Left ventricle myocardium superior (tissue), 1 donor: ENCODE data around the gene XYLT1. TPM values are rescaled to one million over a fixed set of nuclear protein-coding genes. Genes with fewer than 3 reads are reported as not detected.

Experiments used
- ATAC-seq: fragments of 200-7000 bp; cut with Tn5 transposase; one replicate; pipeline ENCODE4 v1.9.1; 2020; ENCODE audit warnings: mild to moderate bottlenecking, moderate library complexity
- DNase-seq: peaks from one replicate; pipeline ENCODE4 v3.0.0-alpha.2; 2020
- intact Hi-C: fragments of 100-400 bp; cut with micrococcal nuclease; formaldehyde crosslinking; loops from one replicate; pipeline ENCODE4 v1.11.0; 2022
- total RNA-seq: library from RNA; stranded (reverse); fragmentation: NEBNext Ultra II Directional; extraction: Animal tissue kit (Norgen Biotek cat#: 25700); gene quantifications from one replicate; pipeline ENCODE4 v1.2.1, GENCODE V29; 2021
- donor health status: DM: no; HTN: yes; CAD: no; lungs with severe emphysema.

XYLT1 gene
- total RNA-seq, 1 donor from 2014 or later = 1.6 TPM

- intact Hi-C loops = no loop called here
- ATAC-seq (no peak), DNase-seq (no peak)
These were observed 32.8 kb downstream of the XYLT1 start for GRCh38 chr16:17437981-17438380.

GRCh38 chr16:17437127-17437720, 33.5 kb downstream of the XYLT1 start:
- ATAC-seq = peak; percentile 26
- intact Hi-C loops = no loop called here
- DNase-seq = no peak

- intact Hi-C loops = no loop called here
- DNase-seq = no peak
- ATAC-seq = no peak
These were observed 35.4 kb downstream of the XYLT1 start for GRCh38 chr16:17435318-17435717.

- intact Hi-C loops = no loop called here
- peak; percentile 41 for DNase-seq
- peak; percentile 91 for ATAC-seq
These were observed 36.9 kb downstream of the XYLT1 start for GRCh38 chr16:17433577-17434451.

- ATAC-seq = peak; percentile 64
- intact Hi-C loops = no loop called here
- DNase-seq = no peak
These were observed 37.7 kb downstream of the XYLT1 start for GRCh38 chr16:17432901-17433576.

- ATAC-seq = no peak
- no peak for DNase-seq
- intact Hi-C loops = no loop called here
These were observed 38.7 kb downstream of the XYLT1 start for GRCh38 chr16:17431968-17432625.

- ATAC-seq = no peak
- intact Hi-C loops = no loop called here
- no peak for DNase-seq
These were observed 39.7 kb downstream of the XYLT1 start for GRCh38 chr16:17431012-17431411.

- intact Hi-C loops = no loop called here
- ATAC-seq (no peak), DNase-seq (no peak)
These were observed 44.3 kb downstream of the XYLT1 start for GRCh38 chr16:17426451-17426850.

- DNase-seq = no peak
- ATAC-seq = no peak
- intact Hi-C loops = no loop called here
These were observed 46.0 kb downstream of the XYLT1 start for GRCh38 chr16:17424771-17425170.

- intact Hi-C loops = no loop called here
- DNase-seq (no peak), ATAC-seq (no peak)
These were observed 47.5 kb downstream of the XYLT1 start for GRCh38 chr16:17423221-17423620.

- no peak for DNase-seq
- no peak for ATAC-seq
- intact Hi-C loops = no loop called here
These were observed 49.9 kb downstream of the XYLT1 start for GRCh38 chr16:17420816-17421215.

GRCh38 chr16:17419266-17419665, 51.5 kb downstream of the XYLT1 start:
- no peak for DNase-seq
- ATAC-seq = no peak
- intact Hi-C loops = no loop called here

GRCh38 chr16:17417740-17418139, 53.0 kb downstream of the XYLT1 start:
- intact Hi-C loops = no loop called here
- no peak for ATAC-seq
- DNase-seq = no peak

GRCh38 chr16:17416461-17417311, 54.1 kb downstream of the XYLT1 start:
- DNase-seq (peak; percentile 36), ATAC-seq (peak; percentile 77)
- intact Hi-C loops = no loop called here

GRCh38 chr16:17414916-17415315, 55.8 kb downstream of the XYLT1 start:
- no peak for DNase-seq
- ATAC-seq = no peak
- intact Hi-C loops = no loop called here

GRCh38 chr16:17414421-17414820, 56.3 kb downstream of the XYLT1 start:
- intact Hi-C loops = no loop called here
- no peak for ATAC-seq
- DNase-seq = no peak

GRCh38 chr16:17413508-17413907, 57.3 kb downstream of the XYLT1 start:
- ATAC-seq (no peak), DNase-seq (no peak)
- intact Hi-C loops = no loop called here

GRCh38 chr16:17412791-17413190, 58.0 kb downstream of the XYLT1 start:
- ATAC-seq (no peak), DNase-seq (no peak)
- intact Hi-C loops = no loop called here

GRCh38 chr16:17412221-17412620, 58.5 kb downstream of the XYLT1 start:
- intact Hi-C loops = no loop called here
- ATAC-seq (no peak), DNase-seq (no peak)
